IMR-90 (cell line): Measurements from ENCODE around the gene OR51B2. TPM values are rescaled to one million over a fixed set of nuclear protein-coding genes. Genes with fewer than 3 reads are reported as not detected.
A peak's percentile ranks its signal among the peaks of the same experiment; 100 is the strongest.

Source experiments
- ATAC-seq: fragments of 200-7000 bp; cut with Tn5 transposase; 2 replicates; pipeline ENCODE4 v1.9.1; 2020; ENCODE audit warnings: low read depth, mild to moderate bottlenecking, moderate library complexity
- BruUV-seq: library from RNA; stranded (reverse); fragments of 400-500 nt; replicated peaks from 2 replicates; lab custom pipeline; 2021; lab: Mats Ljungman, UMichigan
- CTCF ChIA-PET: fragments of 300-600 bp; formaldehyde crosslinking; extraction: SDS; loops from one replicate; lab custom pipeline; 2021; ENCODE audit warnings: antibody characterized with exemption; lab: Yijun Ruan, JAX
- POLR2A ChIA-PET: fragments of 300-600 bp; sonication (Branson Sonifier 250); formaldehyde crosslinking; loops from one replicate; lab custom pipeline; 2022; ENCODE audit warnings: antibody characterized with exemption; ENCODE audit not compliant: unreplicated experiment; lab: Charles Lee
- DNase-seq: peaks from one replicate; pipeline ENCODE4 v3.0.0; 2013
- H2AFZ ChIP-seq: replicated peaks from 2 replicates; pipeline ENCODE3; 2013; ENCODE audit warnings: low read length, mild to moderate bottlenecking; ENCODE audit not compliant: poor library complexity
- H2AK5ac ChIP-seq: 2 replicates; pipeline ENCODE4 v1.6.1; 2013; ENCODE audit warnings: low read depth, low read length, inconsistent platforms
- H2AK9ac ChIP-seq: replicated peaks from 2 replicates; pipeline ENCODE3; 2013; ENCODE audit warnings: mild to moderate bottlenecking, low read depth, low read length, moderate library complexity; ENCODE audit not compliant: poor library complexity
- H2BK120ac ChIP-seq: 2 replicates; pipeline ENCODE4 v1.6.1; 2013; ENCODE audit warnings: low read depth, low read length, inconsistent platforms
- H2BK15ac ChIP-seq: 3 replicates; pipeline ENCODE4 v1.6.1; 2013; ENCODE audit warnings: low read depth, low read length, inconsistent platforms
- H2BK20ac ChIP-seq: 2 replicates; pipeline ENCODE4 v1.6.1; 2013; ENCODE audit warnings: low read depth, mild to moderate bottlenecking, inconsistent platforms, low read length, moderate library complexity
- H2BK5ac ChIP-seq: 2 replicates; pipeline ENCODE4 v1.6.1; 2013; ENCODE audit warnings: mild to moderate bottlenecking, low read depth, low read length, inconsistent platforms; ENCODE audit not compliant: poor library complexity, severe bottlenecking
- H3K14ac ChIP-seq: replicated peaks from 2 replicates; pipeline ENCODE4 v1.6.1; 2013; ENCODE audit warnings: low read depth, low read length, inconsistent platforms
- H3K18ac ChIP-seq: 2 replicates; pipeline ENCODE4 v1.6.1; 2013; ENCODE audit warnings: low read depth, low read length, control low read depth
- H3K23ac ChIP-seq: 2 replicates; pipeline ENCODE4 v1.6.1; 2013; ENCODE audit warnings: low read depth, low read length, inconsistent platforms
- H3K27ac ChIP-seq: 2 replicates; pipeline ENCODE4 v1.5.1; 2013; ENCODE audit warnings: mild to moderate bottlenecking, control low read depth, low read length; ENCODE audit not compliant: insufficient read depth
- H3K27me3 ChIP-seq: 2 replicates; pipeline ENCODE4 v1.6.1; 2013; ENCODE audit warnings: low read length; ENCODE audit not compliant: control insufficient read depth, insufficient read depth
- H3K36me3 ChIP-seq: 2 replicates; pipeline ENCODE4 v1.6.1; 2013; ENCODE audit warnings: low read length, mixed read lengths; ENCODE audit not compliant: control insufficient read depth, insufficient read depth
- H3K4ac ChIP-seq: 2 replicates; pipeline ENCODE4 v1.6.1; 2013; ENCODE audit warnings: low read depth, low read length, inconsistent platforms
- H3K4me1 ChIP-seq: 2 replicates; pipeline ENCODE4 v1.6.1; 2013; ENCODE audit warnings: low read length, mixed read lengths; ENCODE audit not compliant: control insufficient read depth, insufficient read depth
- H3K4me2 ChIP-seq: 2 replicates; pipeline ENCODE4 v1.6.1; 2013; ENCODE audit warnings: low read depth, mild to moderate bottlenecking, control low read depth, low read length, moderate library complexity
- H3K4me3 ChIP-seq: 2 replicates; pipeline ENCODE4 v1.5.1; 2013; ENCODE audit warnings: low read depth, mild to moderate bottlenecking, control low read depth, low read length, moderate library complexity; ENCODE audit not compliant: insufficient read depth
- H3K56ac ChIP-seq: 2 replicates; pipeline ENCODE4 v1.6.1; 2013; ENCODE audit warnings: low read length, inconsistent platforms; ENCODE audit not compliant: insufficient read depth; ENCODE audit errors: extremely low read depth
- H3K79me1 ChIP-seq, 2 experiments: 2 replicates each; pipeline ENCODE4 v1.6.1; 2013; ENCODE audit warnings: low read length in 2 of 2, inconsistent platforms in 1 of 2, low read depth in 1 of 2
- H3K9ac ChIP-seq: 2 replicates; pipeline ENCODE4 v1.6.1; 2013; ENCODE audit warnings: low read depth, low read length, control low read depth
- H3K9me1 ChIP-seq: 2 replicates; pipeline ENCODE4 v1.6.1; 2013; ENCODE audit warnings: low read length, inconsistent platforms; ENCODE audit not compliant: insufficient read depth
- H3K9me3 ChIP-seq: 2 replicates; pipeline ENCODE4 v1.6.1; 2013; ENCODE audit warnings: low read length; ENCODE audit not compliant: control insufficient read depth, insufficient read depth
- H4K20me1 ChIP-seq: 2 replicates; pipeline ENCODE4 v1.6.1; 2013; ENCODE audit warnings: low read length, inconsistent platforms; ENCODE audit not compliant: insufficient read depth
- H4K5ac ChIP-seq: 2 replicates; pipeline ENCODE4 v1.6.1; 2013; ENCODE audit warnings: mild to moderate bottlenecking, low read depth, low read length, control low read depth
- H4K8ac ChIP-seq, 2 experiments: 2 replicates each; pipeline ENCODE4 v1.6.1; 2013; ENCODE audit warnings: low read depth in 2 of 2, low read length in 2 of 2, control low read depth in 1 of 2, inconsistent platforms in 1 of 2
- H4K91ac ChIP-seq: 2 replicates; pipeline ENCODE4 v1.6.1; 2013; ENCODE audit warnings: low read depth, low read length, inconsistent platforms; ENCODE audit not compliant: insufficient read depth
- BHLHE40 ChIP-seq: fragments of 150-350 bp; IDR thresholded peaks from 2 replicates; pipeline ENCODE4 v1.6.1; 2016; ENCODE audit warnings: mild to moderate bottlenecking, low read depth, low read length
- CEBPB ChIP-seq: IDR thresholded peaks from 2 replicates; pipeline ENCODE4 v1.6.1; 2012; ENCODE audit warnings: low read depth, low read length, improper control_type of control experiment
- CHD1 ChIP-seq: IDR thresholded peaks from 2 replicates; pipeline ENCODE4 v1.6.1; 2012; ENCODE audit warnings: low read depth, low read length, improper control_type of control experiment
- CTCF ChIP-seq: conservative IDR thresholded peaks from 2 replicates; pipeline ENCODE4 v1.5.1; 2012; ENCODE audit warnings: mild to moderate bottlenecking, low read depth, low read length, improper control_type of control experiment
- ELK1 ChIP-seq: fragments of 150-350 bp; IDR thresholded peaks from 2 replicates; pipeline ENCODE4 v1.6.1; 2016; ENCODE audit warnings: low read depth, mild to moderate bottlenecking, low read length, moderate library complexity, borderline replicate concordance
- MAFK ChIP-seq: IDR thresholded peaks from 2 replicates; pipeline ENCODE4 v1.6.1; 2012; ENCODE audit warnings: low read depth, low read length, improper control_type of control experiment
- MAZ ChIP-seq: IDR thresholded peaks from 2 replicates; pipeline ENCODE4 v1.6.1; 2012; ENCODE audit warnings: low read depth, mild to moderate bottlenecking, low read length, improper control_type of control experiment, moderate library complexity, borderline replicate concordance
- POLR2A ChIP-seq: IDR thresholded peaks from 2 replicates; pipeline ENCODE4 v1.6.1; 2012; ENCODE audit warnings: mild to moderate bottlenecking, low read depth, low read length
- RAD21 ChIP-seq: IDR thresholded peaks from 2 replicates; pipeline ENCODE4 v1.6.1; 2012; ENCODE audit warnings: low read length, improper control_type of control experiment
- RFX5 ChIP-seq: IDR thresholded peaks from 2 replicates; pipeline ENCODE4 v1.8.0; 2012; ENCODE audit warnings: low read depth, mild to moderate bottlenecking, low read length, moderate library complexity
- SMC3 ChIP-seq: fragments of 150-350 bp; IDR thresholded peaks from 2 replicates; pipeline ENCODE4 v1.6.1; 2016; ENCODE audit warnings: low read depth, mild to moderate bottlenecking, antibody characterized with exemption, low read length, moderate library complexity
- dilution Hi-C: fragments of 300-500 bp; cut with HindIII; formaldehyde crosslinking; loops from one replicate; pipeline ENCODE4 v1.14.3; 2018; ENCODE audit warnings: low sequenced_read_pairs; ENCODE audit not compliant: unreplicated experiment
- in situ Hi-C: fragments of 300-500 bp; cut with MboI; formaldehyde crosslinking; loops from 3 replicates; pipeline ENCODE4 v1.14.3; 2019; ENCODE audit warnings: low sequenced_read_pairs, inconsistent platforms, mixed read lengths
- intact Hi-C: fragments of 100-400 bp; cut with micrococcal nuclease; formaldehyde crosslinking; loops from 2 replicates; pipeline ENCODE4 v1.10.0; 2022
- polyA plus RNA-seq, 3 experiments: library from polyadenylated mRNA; depleted of rRNA; stranded (reverse); fragments of >200 nt; gene quantifications; 2 replicates each; pipeline ENCODE4 v1.2.3, GENCODE V29; 2012; ENCODE audit warnings: low replicate concordance in 1 of 3
- total RNA-seq: library from RNA; depleted of rRNA; stranded (reverse); fragments of >200 nt; gene quantifications from 2 replicates; pipeline ENCODE4 v1.2.3, GENCODE V29; 2012

Gene OR51B2
- total and polyA plus RNA-seq, 2 of the 4 experiments (the other 2 are of a cell fraction): not detected

- Histone ChIP-seq H2BK15ac (peak overlapping the region; percentile 5; the same call in 2 of the 3 replicates), H3K23ac (peak overlapping the region; percentile 39; the same call in 1 of the 2 replicates), H3K4me1 (peaks cover 19% of the 10 kb centered on the region), H4K91ac (peak overlapping the region; percentile 42), H3K9me1 (peaks cover 19% of the 10 kb centered on the region), H3K27me3 (no peaks in the 10 kb centered on the region), H3K4me2 (no peak overlapping the region), H2AK5ac (peak overlapping the region; percentile 12; the same call in 1 of the 2 replicates), H4K20me1 (no peaks in the 10 kb centered on the region), H3K14ac (peak overlapping the region; percentile 46), H3K9me3 (peaks cover 3% of the 10 kb centered on the region), H3K4me3 (no peak overlapping the region), H3K56ac (peak overlapping the region; percentile 55), H2AFZ (no peak overlapping the region), H4K5ac (peak overlapping the region; percentile 88; the same call in 1 of the 2 replicates), H2BK20ac (peak overlapping the region; percentile 85), H3K18ac (peak overlapping the region; percentile 85; the same call in 1 of the 2 replicates), H3K79me1 (peaks cover 0 to 18% of the 10 kb centered on the region in 2 experiments; a peak in 2 of 4 replicates), H3K9ac (no peak overlapping the region; the same call in 1 of the 2 replicates), H2BK5ac (peak overlapping the region; percentile 96), H3K36me3 (no peaks in the 10 kb centered on the region), H3K27ac (no peak overlapping the region), H2AK9ac (no peak overlapping the region), H4K8ac (peak overlapping the region in 1 of 2 experiments; percentile 88; a peak in 2 of 4 replicates), H2BK120ac (peak overlapping the region; percentile 89), H3K4ac (peak overlapping the region; percentile 44; the same call in 1 of the 2 replicates)
- TF ChIP-seq POLR2A (0 out of 2 replicates have a peak, but pooled peaks have one; percentile 46), MAZ (peak; percentile 34; the same call in 1 of the 2 replicates), BHLHE40 (no peak), CEBPB (no peak), RFX5 (no peak), CTCF (peak; percentile 87), CHD1 (no peak), ELK1 (no peak), RAD21 (peak; percentile 96), SMC3 (peak; percentile 97), MAFK (peak; percentile 57; the same call in 1 of the 2 replicates)
- CTCF ChIA-PET: interaction anchor here (1.2 to 1.7 kb wide), 2 partner anchors 168 to 733 kb away, joined by 3 to 4 read pairs; no protein-coding TSS in a partner anchor
- peak; percentile 90 for DNase-seq
- BruUV-seq: no TSS peak
- dilution Hi-C loops (no loop called here), in situ Hi-C loops (loop anchor here (5.0 to 10.0 kb wide), 2 partner anchors 85 to 167 kb away; partner anchors contain the start of gene OR51V1), intact Hi-C loops (loop anchor here (1.0 to 10.0 kb wide), 4 partner anchors 79 to 315 kb away; partner anchors contain the start of genes TRIM22 and TRIM5)
- peak; percentile 71 for ATAC-seq
- POLR2A ChIA-PET: no interaction called here
These were observed 45.7 kb upstream of the OR51B2 start for GRCh38 chr11:5369789-5370188.
